ENCODE data around the gene KCNK15.
"Not testable (repeated sequence)": the region's sequence is repeated elsewhere in the genome, so short reads cannot be mapped to it uniquely, and the experiment has no call there.

KCNK15 gene

GRCh38 chr20:44745598-44746366, at the start of gene KCNK15:
Gene KCNK15, plus strand, starts transcription at chr20:44745865. Its CDS starts 46 bp downstream, at chr20:44745911.
- DNase-seq (ENCODE audit: low read depth): peak; percentile 32

GRCh38 chr20:44696315-44696714, 49.4 kb upstream of the KCNK15 start:
- no peak for DNase-seq (ENCODE audit: low read depth)

GRCh38 chr20:44697041-44697440, 48.6 kb upstream of the KCNK15 start:
- not testable (repeated sequence) for DNase-seq (ENCODE audit: low read depth)

- DNase-seq (ENCODE audit: low read depth): no peak
Measured at GRCh38 chr20:44698351-44698750, 47.3 kb upstream of the KCNK15 start.

GRCh38 chr20:44700306-44700705, 45.4 kb upstream of the KCNK15 start:
- DNase-seq (ENCODE audit: low read depth): no peak

- DNase-seq (ENCODE audit: low read depth): no peak
Measured at GRCh38 chr20:44701118-44701857, 44.4 kb upstream of the KCNK15 start.

GRCh38 chr20:44701858-44702256, 43.8 kb upstream of the KCNK15 start:
- no peak for DNase-seq (ENCODE audit: low read depth)

- no peak for DNase-seq (ENCODE audit: low read depth)
Measured at GRCh38 chr20:44702776-44703175, 42.9 kb upstream of the KCNK15 start.

GRCh38 chr20:44703183-44703925, 42.3 kb upstream of the KCNK15 start:
- no peak for DNase-seq (ENCODE audit: low read depth)

GRCh38 chr20:44703956-44704488, 41.6 kb upstream of the KCNK15 start:
- DNase-seq (ENCODE audit: low read depth): no peak

- no peak for DNase-seq (ENCODE audit: low read depth)
Measured at GRCh38 chr20:44704551-44704971, 41.1 kb upstream of the KCNK15 start.

- no peak for DNase-seq (ENCODE audit: low read depth)
Measured at GRCh38 chr20:44705364-44706094, 40.1 kb upstream of the KCNK15 start.

GRCh38 chr20:44706301-44707017, 39.2 kb upstream of the KCNK15 start:
- DNase-seq (ENCODE audit: low read depth): no peak

- no peak for DNase-seq (ENCODE audit: low read depth)
Measured at GRCh38 chr20:44707018-44707579, 38.6 kb upstream of the KCNK15 start.

GRCh38 chr20:44709380-44709779, 36.3 kb upstream of the KCNK15 start:
- DNase-seq (ENCODE audit: low read depth): no peak

- no peak for DNase-seq (ENCODE audit: low read depth)
Measured at GRCh38 chr20:44709797-44710196, 35.9 kb upstream of the KCNK15 start.

- no peak for DNase-seq (ENCODE audit: low read depth)
Measured at GRCh38 chr20:44711237-44711636, 34.4 kb upstream of the KCNK15 start.

GRCh38 chr20:44714102-44714700, 31.5 kb upstream of the KCNK15 start:
- DNase-seq (ENCODE audit: low read depth): no peak

- no peak for DNase-seq (ENCODE audit: low read depth)
Measured at GRCh38 chr20:44714701-44715498, 30.8 kb upstream of the KCNK15 start, which contains the start of gene CCN5. Gene CCN5, plus strand, starts transcription at chr20:44715369. Its CDS starts 22 bp downstream, at chr20:44715391.
